PFSK-1 (cell line): ENCODE data around the gene SEMA3D.

Experiments used
- FOXP2 ChIP-seq: optimal IDR thresholded peaks from 2 replicates; pipeline ENCODE3; 2011; ENCODE audit warnings: borderline replicate concordance, control low read depth, inconsistent platforms; ENCODE audit not compliant: insufficient read depth; ENCODE audit errors: extremely low read length, extremely low read depth
- POLR2AphosphoS5 ChIP-seq: IDR thresholded peaks from 2 replicates; pipeline ENCODE4 v1.6.1; 2012; ENCODE audit warnings: low read depth, mild to moderate bottlenecking, control low read depth, low read length, moderate library complexity
- REST ChIP-seq, 2 experiments: IDR thresholded peaks; 2 replicates each; pipeline versions ENCODE4 v1.6.1 to v1.8.0; 2011 to 2012; ENCODE audit warnings: low read depth in 2 of 2, low read length in 2 of 2, control low read depth in 1 of 2, inconsistent platforms in 1 of 2, mild to moderate bottlenecking in 1 of 2, moderate library complexity in 1 of 2; ENCODE audit not compliant: insufficient read depth in 1 of 2
- SIN3A ChIP-seq: IDR thresholded peaks from 2 replicates; pipeline ENCODE4 v1.6.1; 2012; ENCODE audit warnings: mild to moderate bottlenecking, low read length, moderate library complexity, borderline replicate concordance; ENCODE audit not compliant: insufficient read depth
- TAF1 ChIP-seq: IDR thresholded peaks from 2 replicates; pipeline ENCODE4 v1.6.1; 2012; ENCODE audit warnings: low read length, control low read depth, borderline replicate concordance; ENCODE audit not compliant: insufficient read depth

GRCh38 chr7:85125651-85126131, 61.2 kb downstream of the SEMA3D start:
- no peak for TF ChIP-seq POLR2AphosphoS5
- no peak for TF ChIP-seq TAF1
- TF ChIP-seq REST (IDR thresholded peaks at IDR 0.05; ENCODE audit: insufficient read depth in 1 of 2, low read depth in 2 of 2, low read length in 2 of 2) = no peak
- TF ChIP-seq FOXP2 = no peak
- TF ChIP-seq SIN3A = no peak
